ENCODE measurements around the gene ALX3.
"Not testable (repeated sequence)": the region's sequence is repeated elsewhere in the genome, so short reads cannot be mapped to it uniquely, and the experiment has no call there.

ALX3 gene

DNA sequence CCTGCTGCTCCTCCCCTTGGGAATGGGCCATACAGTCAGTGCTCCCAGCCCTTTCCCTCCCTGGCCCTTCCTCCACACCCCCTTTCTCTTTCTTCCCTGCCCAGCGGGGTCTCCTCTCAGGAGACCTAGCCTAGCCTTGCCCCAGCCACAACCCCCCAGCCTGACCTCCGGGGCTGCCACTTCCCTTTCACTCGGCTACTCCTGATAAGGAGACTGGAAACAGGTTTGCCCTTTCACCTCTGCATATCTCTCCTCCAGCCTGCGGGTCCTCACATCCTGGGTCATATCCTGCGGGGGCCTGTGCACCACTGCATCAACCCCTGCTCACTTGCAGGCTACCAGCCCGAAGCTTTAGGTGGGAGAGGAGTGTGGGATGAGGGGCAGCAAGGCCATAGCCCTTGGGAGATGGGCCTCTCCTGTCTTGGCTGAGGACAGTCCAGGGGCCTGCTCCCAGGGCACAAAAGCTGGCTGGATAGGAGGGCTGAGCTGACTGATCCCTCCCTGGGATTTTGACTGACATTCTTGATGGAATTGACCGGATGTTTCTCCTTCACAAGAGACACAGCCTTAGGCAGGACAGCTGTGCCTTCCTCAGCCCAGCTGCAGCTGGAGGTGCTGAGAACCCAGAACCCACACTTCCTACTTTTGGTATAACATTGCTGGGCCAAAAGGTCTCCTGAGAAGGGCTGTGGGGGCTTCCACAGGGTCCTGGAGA is 19.2 kb upstream of the ALX3 start:
- no peak for DNase-seq (ENCODE audit: low read depth)

DNA sequence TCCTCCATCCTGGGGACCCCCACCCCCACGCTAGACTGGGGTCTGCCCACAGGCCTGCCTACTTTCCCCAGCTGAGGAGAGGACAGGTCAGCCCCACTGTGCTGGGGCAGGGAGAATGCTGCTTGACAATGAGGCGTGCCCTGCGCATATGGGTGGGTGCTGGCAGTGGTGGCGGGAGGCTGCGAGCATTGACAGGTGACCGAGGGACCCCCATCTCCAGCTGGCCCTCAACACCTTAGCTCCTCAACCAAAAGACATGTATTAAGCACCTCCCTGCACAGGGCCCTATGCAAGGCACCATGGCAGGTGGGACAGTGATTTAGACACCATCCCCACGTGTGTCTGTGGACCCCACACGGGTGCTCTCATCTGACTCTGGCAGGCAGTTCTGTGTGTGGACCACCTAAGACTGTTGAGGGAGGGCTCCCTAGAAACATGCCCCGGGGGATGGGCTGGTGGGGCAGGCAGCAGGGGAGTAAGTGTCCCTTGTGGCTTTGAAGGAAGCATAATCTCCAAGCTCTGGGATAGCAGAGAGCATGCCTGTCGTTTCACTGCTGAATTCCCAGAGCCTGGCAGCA is 18.4 kb upstream of the ALX3 start:
- no peak for DNase-seq (ENCODE audit: low read depth)

DNA sequence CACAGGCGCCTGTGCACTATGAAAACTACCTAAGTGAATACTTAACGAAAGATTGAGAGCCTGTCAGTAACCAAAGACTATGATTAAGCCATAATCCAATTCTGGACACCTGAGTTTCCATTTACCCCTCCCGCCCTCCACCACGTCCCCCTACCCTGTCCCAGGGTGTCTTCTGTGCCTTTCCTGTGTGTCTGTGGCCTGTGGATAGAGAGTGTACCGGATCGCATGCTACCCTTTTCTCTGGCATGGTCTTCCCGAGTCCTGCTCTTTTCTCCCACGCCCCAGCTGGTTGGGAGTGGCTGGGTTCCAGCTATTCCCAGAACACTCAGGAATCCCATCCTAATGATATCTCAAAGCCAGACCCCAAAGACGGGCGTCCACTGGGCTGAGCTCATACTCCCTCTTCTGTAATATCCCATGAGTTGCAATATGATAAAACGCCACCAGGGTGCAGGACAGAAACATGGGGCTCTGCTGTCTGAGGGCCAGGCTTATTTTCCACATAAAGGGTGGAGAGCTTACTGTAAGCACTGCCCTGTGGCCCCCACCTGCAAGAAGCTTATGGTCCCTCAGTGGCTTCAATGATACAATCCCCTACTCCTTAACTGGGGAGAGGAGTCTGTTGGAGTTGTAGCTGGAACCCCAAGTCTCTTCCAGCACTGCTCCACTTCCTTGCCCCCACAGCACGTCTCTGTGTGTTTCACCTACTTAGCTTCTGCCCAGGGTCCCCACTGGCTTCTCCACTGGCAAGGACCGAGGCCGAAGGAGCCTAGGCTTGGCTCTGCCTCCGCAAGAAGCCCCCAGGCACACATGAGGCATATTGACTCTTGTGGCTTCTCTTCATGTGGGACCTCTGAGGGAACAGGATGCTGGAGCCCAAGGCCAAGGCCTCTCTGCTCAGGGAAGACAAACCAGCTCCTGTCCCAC is 17.6 kb upstream of the ALX3 start:
- DNase-seq (ENCODE audit: low read depth), result no peak

DNA sequence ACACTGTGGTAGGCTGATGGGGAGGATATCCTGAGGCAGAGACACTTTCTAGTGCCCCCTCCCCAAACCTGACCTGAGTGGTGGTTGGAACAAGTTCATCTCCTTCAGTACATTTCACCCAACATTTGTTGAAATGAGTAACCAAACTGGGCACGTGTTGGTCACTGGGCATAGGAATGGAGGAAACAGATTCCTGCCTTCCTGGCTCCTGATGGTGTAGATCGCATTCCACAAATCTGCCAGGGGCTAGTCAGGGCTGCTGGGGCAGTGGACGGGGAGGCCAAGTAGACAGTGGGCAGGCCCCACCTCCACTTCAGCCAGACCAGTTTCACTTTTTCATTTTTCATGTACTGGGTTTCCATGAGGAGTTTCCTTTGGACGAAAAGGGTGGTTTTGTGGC is 16.5 kb upstream of the ALX3 start:
- DNase-seq (ENCODE audit: low read depth), result no peak

- no peak for DNase-seq (ENCODE audit: low read depth)
Observed at GRCh38 chr1:110085671-110086070, 15.2 kb upstream of the ALX3 start.

GRCh38 chr1:110084227-110085078 is 14.0 kb upstream of the ALX3 start:
- no peak for DNase-seq (ENCODE audit: low read depth)

DNA sequence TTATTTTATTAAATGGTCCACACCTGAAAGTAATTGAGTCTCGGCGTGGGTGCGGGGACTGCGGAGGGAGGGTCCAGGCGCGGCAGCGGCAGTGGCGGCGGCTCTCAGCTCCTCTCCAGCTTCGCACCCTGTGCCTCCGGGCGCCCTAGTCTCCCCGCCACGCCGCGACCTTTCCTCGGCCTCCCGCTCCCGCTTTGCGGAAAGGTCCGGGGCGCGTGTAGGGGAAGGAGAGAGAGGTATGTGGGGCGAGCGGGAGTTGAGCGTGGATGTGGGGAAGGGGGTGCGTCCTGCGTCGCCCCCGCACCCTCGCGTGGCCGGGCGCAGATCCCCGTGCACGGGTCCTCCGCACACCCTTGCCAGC is 13.4 kb upstream of the ALX3 start:
- no peak for DNase-seq (ENCODE audit: low read depth)

DNA sequence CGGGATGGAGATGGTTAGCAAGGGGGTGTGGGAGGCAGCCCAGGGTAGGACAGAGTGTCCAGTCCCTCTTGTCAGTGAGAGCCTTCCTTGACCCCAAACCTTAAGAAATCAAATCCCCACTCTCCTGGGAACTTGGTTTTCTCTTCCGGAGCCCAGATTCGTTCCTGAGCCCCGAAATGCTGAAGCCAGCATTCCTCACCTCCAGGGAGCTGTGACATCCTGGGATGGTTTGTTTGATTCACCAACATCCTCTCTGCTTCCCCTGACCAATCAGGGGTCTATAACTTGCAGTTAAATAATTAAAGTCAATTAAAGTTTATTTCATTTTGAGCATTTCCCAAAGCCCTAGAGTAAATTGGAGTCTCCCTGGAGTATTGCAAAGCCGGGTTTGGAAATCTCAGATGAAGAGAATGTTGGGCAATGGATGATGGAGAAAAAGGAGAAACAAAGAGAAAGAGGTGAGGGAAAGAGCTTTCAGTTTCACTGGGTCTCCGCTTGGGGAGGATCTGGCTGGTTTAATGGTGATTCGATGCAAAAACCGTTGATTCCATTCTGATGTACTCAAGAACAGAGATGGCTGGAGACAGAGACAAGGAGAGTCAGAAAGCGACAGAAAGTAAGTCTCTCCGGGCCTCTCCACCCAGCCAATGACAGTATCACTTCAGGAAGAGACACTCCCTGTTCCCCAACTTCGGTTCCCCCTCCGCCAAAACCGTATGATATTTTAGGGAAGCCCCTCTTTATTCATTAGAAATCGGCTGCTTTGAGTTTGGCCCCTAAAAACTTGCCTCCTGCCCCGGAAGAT is 12.8 kb upstream of the ALX3 start:
- no peak for DNase-seq (ENCODE audit: low read depth)

GRCh38 chr1:110082477-110082876 is 12.0 kb upstream of the ALX3 start:
- DNase-seq (ENCODE audit: low read depth), result no peak

- no peak for DNase-seq (ENCODE audit: low read depth)
Observed at GRCh38 chr1:110081061-110081460, 10.6 kb upstream of the ALX3 start.

DNA sequence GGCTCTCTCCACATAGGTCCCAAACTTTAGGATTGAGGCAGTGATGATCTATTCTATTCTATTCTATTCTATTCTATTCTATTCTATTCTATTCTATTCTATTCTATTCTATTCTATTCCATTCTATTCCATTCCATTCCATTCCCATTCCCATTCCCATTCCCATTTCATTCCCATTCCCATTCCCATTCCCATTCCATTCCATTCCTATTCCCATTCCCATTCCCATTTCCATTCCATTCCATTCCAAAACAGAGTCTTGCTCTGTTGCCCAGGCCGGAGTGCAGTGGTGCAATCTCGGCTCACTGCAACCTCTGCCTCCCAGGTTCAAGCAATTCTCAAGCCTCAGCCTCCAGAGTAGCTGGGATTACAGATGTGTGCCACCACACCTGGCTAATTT is 9.5 kb upstream of the ALX3 start:
- not testable (repeated sequence) for DNase-seq (ENCODE audit: low read depth)

- DNase-seq (ENCODE audit: low read depth), result no peak
Observed at GRCh38 chr1:110076789-110077500, 6.5 kb upstream of the ALX3 start.

- no peak for DNase-seq (ENCODE audit: low read depth)
Observed at GRCh38 chr1:110074166-110074565, 3.7 kb upstream of the ALX3 start.

- no peak for DNase-seq (ENCODE audit: low read depth)
Observed at GRCh38 chr1:110070282-110070669, 196 bp downstream of the ALX3 start.

DNA sequence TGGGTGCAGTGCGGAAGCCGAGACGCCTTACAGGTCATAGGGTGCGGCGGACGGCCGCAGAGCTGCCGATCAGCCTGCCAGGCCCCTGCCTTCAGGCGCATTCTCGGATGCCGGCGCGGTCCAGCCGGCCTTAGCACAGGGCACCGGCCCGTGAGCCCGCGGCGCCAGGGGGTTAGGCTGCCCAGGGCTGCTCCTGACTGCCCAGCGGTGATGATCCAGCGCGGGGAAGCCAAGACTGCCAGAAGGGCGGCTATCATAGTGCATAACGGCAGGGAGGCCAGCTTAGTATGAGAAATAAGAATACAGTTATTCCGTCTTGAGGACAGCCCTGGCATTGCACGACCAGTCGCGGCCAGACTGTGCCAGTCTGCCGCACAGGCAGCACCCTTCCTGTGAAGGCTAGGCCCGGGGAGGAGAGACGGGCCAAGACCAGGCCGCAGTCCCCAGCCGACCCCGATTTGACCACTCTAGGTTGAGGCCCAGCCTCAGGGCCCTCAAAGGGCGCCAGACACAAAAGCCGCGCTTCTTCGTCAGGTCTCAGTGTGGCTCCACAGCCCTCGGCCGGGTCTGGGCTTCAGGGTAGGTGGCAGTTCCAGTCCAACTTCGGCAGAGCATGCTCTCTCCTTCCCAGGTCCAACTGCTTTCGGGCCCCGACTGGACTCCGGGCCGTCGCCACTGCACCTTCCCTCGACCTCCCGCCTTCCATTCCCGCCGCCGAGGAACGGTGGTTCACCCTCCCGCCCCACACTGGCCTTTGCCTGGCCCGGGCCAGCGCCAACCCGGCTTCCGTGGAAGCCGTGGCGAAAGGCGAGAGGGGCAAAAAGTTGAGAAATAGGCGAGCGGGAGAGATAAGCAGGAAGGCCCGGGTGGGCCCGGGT is 829 bp downstream of the ALX3 start:
- DNase-seq (ENCODE audit: low read depth), result no peak

- no peak for DNase-seq (ENCODE audit: low read depth)
Observed at GRCh38 chr1:110068646-110069403, 1.6 kb downstream of the ALX3 start.

- no peak for DNase-seq (ENCODE audit: low read depth)
Observed at GRCh38 chr1:110067893-110068645, 2.4 kb downstream of the ALX3 start.

GRCh38 chr1:110067479-110067892 is 3.0 kb downstream of the ALX3 start:
- DNase-seq (ENCODE audit: low read depth), result no peak

Measured in T-helper 22 cell (primary cell).